Psoas muscle (tissue), 8 donors: ENCODE data around the gene FAM107B. TPM values are rescaled to one million over a fixed set of nuclear protein-coding genes. Genes with fewer than 3 reads are reported as not detected.

Source experiments
- ATAC-seq, 4 donors: fragments of 200-7000 bp; cut with Tn5 transposase; one replicate each; pipeline ENCODE4 v1.9.1; 2020; ENCODE audit warnings: moderate library complexity in 3 of 4, mild to moderate bottlenecking in 2 of 4
- DNase-seq, 2 donors: peaks; one replicate each; pipeline ENCODE4 v3.0.0-alpha.2; 2020
- H3K27ac ChIP-seq: fragments of 200-600 bp; one replicate; pipeline ENCODE4 v1.8.0; 2022
- H3K27me3 ChIP-seq, 3 donors: fragments of 200-600 bp in 1 of 3; one replicate each; pipeline versions ENCODE4 v1.6.1 to v1.8.0; 2013 to 2022; ENCODE audit warnings: low read length in 2 of 3, mild to moderate bottlenecking in 2 of 3, moderate library complexity in 1 of 3; ENCODE audit not compliant: insufficient read depth in 3 of 3
- H3K36me3 ChIP-seq, 2 donors: fragments of 200-600 bp in 1 of 2; one replicate each; pipeline versions ENCODE4 v1.6.1 to v1.8.0; 2013 to 2022; ENCODE audit warnings: low read depth in 1 of 2, mild to moderate bottlenecking in 1 of 2, moderate library complexity in 1 of 2; ENCODE audit not compliant: insufficient read depth in 1 of 2
- H3K4me1 ChIP-seq: fragments of 200-600 bp; one replicate; pipeline ENCODE4 v1.8.0; 2022
- H3K4me3 ChIP-seq: fragments of 200-600 bp; one replicate; pipeline ENCODE4 v1.8.0; 2022; ENCODE audit warnings: mild to moderate bottlenecking
- H3K9me3 ChIP-seq: fragments of 200-600 bp; one replicate; pipeline ENCODE4 v1.8.0; 2022
- CTCF ChIP-seq: fragments of 200-600 bp; IDR thresholded peaks from one replicate; pipeline ENCODE4 v1.8.0; 2022; ENCODE audit warnings: antibody characterized with exemption
- WGBS, 3 donors: extraction: QIAGEN DNeasy Blood & Tissue Kit; methylation state at CpG; one replicate each; pipeline versions ENCODE4 v1.1.6 to v1.1.7; 2013; 5-methylcytosine and 5-hydroxymethylcytosine counted together
- intact Hi-C, 2 donors: fragments of 100-400 bp; cut with DNase I; formaldehyde crosslinking; loops; one replicate each; pipeline versions ENCODE4 v1.11.0 to v1.14.2; 2022
- polyA plus RNA-seq, 3 donors: library from polyadenylated mRNA; stranded (reverse); fragments of 200-250 nt; gene quantifications; one replicate each; pipeline ENCODE4 v1.2.3, GENCODE V29; 2013
- total RNA-seq, 4 donors: library from RNA; stranded (reverse); fragmentation: NEBNext Ultra II Directional in 2 of 4; extraction: Animal tissue kit (Norgen Biotek cat#: 25700) in 2 of 4; gene quantifications; one replicate each; pipeline versions ENCODE4 v1.2.1 to v1.2.4, GENCODE V29; 2021 to 2023
- donor health status: healthy with polysubstance abuse.
- donor health status: DM: no; HTN: no; CAD: no; lungs with moderate emphysema.
- donor health status: Bipolar disorder and iron deficiency.
- donor health status: healthy.
- donor health status: DM: yes; HTN: yes; CAD: no.
- donor health status: DM: no; HTN: no; CAD: no.
- donor health status: DM: no; HTN: no; CAD: no.
- donor health status: DM: yes; HTN: yes; CAD: no.

Gene FAM107B
- total and polyA plus RNA-seq, 7 donors: 1.0 to 3.1 (median 1.8) TPM

DNA sequence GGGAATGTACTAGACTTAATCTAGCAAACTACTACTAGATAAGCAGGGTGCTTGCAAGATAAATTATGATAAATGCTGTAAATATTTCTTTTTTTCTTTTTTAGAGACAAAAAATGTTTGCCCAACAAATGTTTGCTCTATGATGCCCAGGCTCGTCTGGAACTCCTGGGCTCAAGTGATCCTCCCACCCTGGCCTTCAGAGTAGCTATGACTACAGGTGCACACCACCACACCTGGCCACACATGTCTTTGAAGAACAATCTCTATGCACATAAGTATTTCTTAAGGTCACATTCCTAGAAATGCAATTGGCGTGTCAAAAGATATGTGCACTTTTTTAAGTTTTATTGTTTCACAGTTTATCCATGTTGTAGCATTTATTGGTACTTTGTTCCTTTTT, 264.4 kb downstream of the FAM107B start:
- ATAC-seq (no peak), DNase-seq (no peak)
- no peak for TF ChIP-seq CTCF
- Histone ChIP-seq H3K9me3 (no peaks in the 10 kb centered on the region), H3K27ac (no peak overlapping the region), H3K36me3 (no peaks in the 10 kb centered on the region), H3K27me3 (no peaks in the 10 kb centered on the region), H3K4me3 (no peak overlapping the region), H3K4me1 (no peaks in the 10 kb centered on the region)
- intact Hi-C loops: no loop called here
- WGBS, 3 donors: 69 to 84% (median 71%) methylated on average over 2 of the region's 2 CpGs

- peak; percentile 68 to 79 for DNase-seq
- H3K4me3 ChIP-seq: no peak overlapping the region
- TF ChIP-seq CTCF: no peak
- peak in 3 of 4 donors; percentile 46 to 79 (median 55) for ATAC-seq
- no peaks in the 10 kb centered on the region for H3K36me3 ChIP-seq
- H3K9me3 ChIP-seq: no peaks in the 10 kb centered on the region
- no peaks in the 10 kb centered on the region for H3K27me3 ChIP-seq
- H3K27ac ChIP-seq: no peak overlapping the region
- intact Hi-C loops: loop anchor here (10.0 kb wide), 3 partner anchors 316 to 596 kb away; no protein-coding TSS in a partner anchor
- H3K4me1 ChIP-seq: no peaks in the 10 kb centered on the region
- 62 to 71% (median 66%) methylated on average over 14 of the region's 14 CpGs for WGBS, 3 donors
Measured at GRCh38 chr10:14508725-14509124, 266.0 kb downstream of the FAM107B start.

GRCh38 chr10:14507781-14508180, 266.9 kb downstream of the FAM107B start:
- H3K4me3 ChIP-seq: no peak overlapping the region
- no peaks in the 10 kb centered on the region for H3K4me1 ChIP-seq
- 51 to 60% (median 55%) methylated on average over 4 of the region's 4 CpGs for WGBS, 3 donors
- H3K27ac ChIP-seq: no peak overlapping the region
- ATAC-seq: no peak
- DNase-seq: no peak
- H3K36me3 ChIP-seq: no peaks in the 10 kb centered on the region
- H3K27me3 ChIP-seq: no peaks in the 10 kb centered on the region
- no peak for TF ChIP-seq CTCF
- no peaks in the 10 kb centered on the region for H3K9me3 ChIP-seq
- intact Hi-C loops: loop anchor here (10.0 kb wide), 3 partner anchors 317 to 597 kb away; no protein-coding TSS in a partner anchor

DNA sequence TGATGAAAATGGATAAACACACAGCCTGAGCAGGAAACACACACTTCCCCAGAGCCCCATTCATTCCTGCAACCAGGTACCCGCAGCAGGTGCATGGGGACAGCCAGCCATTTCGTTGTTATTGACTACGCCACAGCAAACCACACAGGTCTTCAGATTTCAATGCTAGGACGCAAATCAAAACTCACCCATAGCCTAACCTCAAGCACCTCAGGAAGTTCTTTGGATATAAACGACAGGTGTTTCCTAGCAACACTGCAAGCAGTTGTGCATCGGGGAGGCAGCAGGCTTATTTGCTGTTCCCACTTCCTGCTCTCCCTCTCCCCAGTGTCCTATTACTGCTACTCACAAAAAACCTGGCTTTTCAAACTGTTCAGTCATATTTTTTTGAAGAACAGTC, 267.5 kb downstream of the FAM107B start:
- no peak for ATAC-seq
- DNase-seq: no peak
- 35 to 46% (median 44%) methylated on average over 6 of the region's 6 CpGs for WGBS, 3 donors
- TF ChIP-seq CTCF: no peak
- Histone ChIP-seq H3K4me1 (no peaks in the 10 kb centered on the region), H3K9me3 (no peaks in the 10 kb centered on the region), H3K27ac (no peak overlapping the region), H3K36me3 (no peaks in the 10 kb centered on the region), H3K4me3 (no peak overlapping the region), H3K27me3 (no peaks in the 10 kb centered on the region)
- intact Hi-C loops: loop anchor here (10.0 kb wide), 3 partner anchors 318 to 598 kb away; no protein-coding TSS in a partner anchor

DNA sequence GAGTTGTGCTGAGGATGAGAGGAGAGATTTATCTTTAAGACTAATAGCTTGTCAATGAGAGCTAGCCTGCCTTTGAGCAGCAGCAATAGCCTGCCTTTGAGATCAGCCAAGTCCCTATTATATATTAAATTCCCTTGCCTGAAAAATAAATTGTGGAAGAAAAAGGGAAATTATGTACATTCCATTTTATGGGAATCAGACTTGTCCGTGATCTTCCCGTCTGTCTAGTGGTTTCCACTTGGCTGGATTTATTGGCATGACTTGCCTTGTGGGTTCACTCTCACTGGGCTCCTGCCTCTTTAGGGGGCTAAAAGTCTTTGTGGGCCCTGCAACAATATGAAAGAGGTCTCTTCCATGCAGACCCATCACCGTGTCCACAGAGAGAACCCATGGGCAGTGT, 272.3 kb downstream of the FAM107B start:
- WGBS, 3 donors: 47 to 52% (median 48%) methylated on average over 3 of the region's 3 CpGs
- no peak for DNase-seq

More for the DNA sequence above, 272.3 kb downstream of the FAM107B start:
- no peak for ATAC-seq
- no peaks in the 10 kb centered on the region for H3K36me3 ChIP-seq
- no peaks in the 10 kb centered on the region for H3K4me1 ChIP-seq
- intact Hi-C loops: loop anchor here (10.0 kb wide), 3 partner anchors 322 to 602 kb away; no protein-coding TSS in a partner anchor
- no peaks in the 10 kb centered on the region for H3K9me3 ChIP-seq
- TF ChIP-seq CTCF: no peak
- H3K4me3 ChIP-seq: no peak overlapping the region
- H3K27me3 ChIP-seq: no peaks in the 10 kb centered on the region
- H3K27ac ChIP-seq: no peak overlapping the region
